ENCODE data around the gene NT5DC2. TPM values are rescaled to one million over a fixed set of nuclear protein-coding genes. Genes with fewer than 3 reads are reported as not detected.
"Not testable (repeated sequence)": the region's sequence is repeated elsewhere in the genome, so short reads cannot be mapped to it uniquely, and the experiment has no call there.

The NT5DC2 gene
- polyA plus RNA-seq, 1 donor from 2014 or later, result 1.4 TPM

DNA sequence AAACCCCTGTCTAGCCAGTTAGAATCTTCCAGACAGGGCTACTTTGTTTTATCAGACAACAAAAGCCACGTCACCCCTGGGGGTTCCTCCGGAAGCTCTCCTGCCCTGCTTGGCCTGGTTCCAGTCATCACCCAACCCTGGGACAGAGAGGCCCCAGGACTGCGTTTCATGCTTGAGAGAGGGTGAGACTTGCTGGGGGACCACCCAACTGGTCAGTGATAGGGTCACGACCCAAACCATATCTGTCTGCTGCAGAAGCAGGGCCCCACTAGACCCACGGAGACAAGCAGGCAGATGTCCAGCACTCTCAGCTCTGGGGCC is 1.2 kb downstream of the NT5DC2 start:
- H3K27me3 Mint-ChIP-seq, result no peaks in the 10 kb centered on the region

DNA sequence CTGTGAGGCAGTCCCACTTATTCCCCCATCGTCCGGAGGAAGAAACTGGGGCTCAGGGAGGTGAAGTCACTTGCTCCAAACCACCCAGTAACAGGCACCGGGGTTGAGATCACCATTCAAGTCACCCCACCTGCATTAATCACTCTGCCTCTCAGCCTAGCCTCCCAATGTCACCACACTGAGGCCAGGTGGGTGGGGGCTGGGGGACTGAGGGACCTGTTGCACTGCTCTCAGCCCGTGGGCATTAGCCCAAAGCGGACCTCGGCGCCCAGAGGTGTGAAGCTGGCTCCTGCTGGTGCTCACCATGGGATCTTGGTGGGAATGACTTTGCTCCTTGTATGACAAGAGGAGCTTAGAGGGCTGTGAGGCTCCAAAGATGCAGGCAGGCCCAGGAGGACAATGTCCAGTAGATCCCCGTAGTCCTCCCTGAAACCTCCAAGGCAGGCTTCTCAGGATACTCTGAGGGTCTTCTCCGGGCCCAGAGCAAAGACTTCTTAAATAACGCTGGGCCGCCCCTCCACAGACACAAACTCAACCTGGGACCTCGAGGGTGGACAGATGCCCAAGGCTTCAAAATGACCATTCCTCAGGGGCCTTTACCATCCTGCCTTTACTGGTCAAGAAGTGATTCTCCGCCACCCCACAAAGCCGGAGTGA is 1.7 kb downstream of the NT5DC2 start:
- Mint-ChIP-seq H3K27ac (peak overlapping the region in 1 of 3 donors; percentile 92), H3K36me3 (no peaks in the 10 kb centered on the region), H3K9me3 (no peaks in the 10 kb centered on the region), H3K27me3 (no peaks in the 10 kb centered on the region), H3K4me3 (peak overlapping the region; percentile 60 to 92 (median 76)), H3K4me1 (peaks cover 13 to 21% (median 13%) of the 10 kb centered on the region in 3 donors)

More for the DNA sequence above, 1.2 kb downstream of the NT5DC2 start:
- peaks cover 16 to 23% (median 17%) of the 10 kb centered on the region in 3 donors for H3K4me1 Mint-ChIP-seq
- peaks cover under 1% of the 10 kb centered on the region for H3K36me3 Mint-ChIP-seq
- no peaks in the 10 kb centered on the region for H3K9me3 Mint-ChIP-seq
- peak overlapping the region; percentile 74 to 92 (median 84) for H3K4me3 Mint-ChIP-seq
- peak overlapping the region in 2 of 3 donors; percentile 43 to 92 for H3K27ac Mint-ChIP-seq

DNA sequence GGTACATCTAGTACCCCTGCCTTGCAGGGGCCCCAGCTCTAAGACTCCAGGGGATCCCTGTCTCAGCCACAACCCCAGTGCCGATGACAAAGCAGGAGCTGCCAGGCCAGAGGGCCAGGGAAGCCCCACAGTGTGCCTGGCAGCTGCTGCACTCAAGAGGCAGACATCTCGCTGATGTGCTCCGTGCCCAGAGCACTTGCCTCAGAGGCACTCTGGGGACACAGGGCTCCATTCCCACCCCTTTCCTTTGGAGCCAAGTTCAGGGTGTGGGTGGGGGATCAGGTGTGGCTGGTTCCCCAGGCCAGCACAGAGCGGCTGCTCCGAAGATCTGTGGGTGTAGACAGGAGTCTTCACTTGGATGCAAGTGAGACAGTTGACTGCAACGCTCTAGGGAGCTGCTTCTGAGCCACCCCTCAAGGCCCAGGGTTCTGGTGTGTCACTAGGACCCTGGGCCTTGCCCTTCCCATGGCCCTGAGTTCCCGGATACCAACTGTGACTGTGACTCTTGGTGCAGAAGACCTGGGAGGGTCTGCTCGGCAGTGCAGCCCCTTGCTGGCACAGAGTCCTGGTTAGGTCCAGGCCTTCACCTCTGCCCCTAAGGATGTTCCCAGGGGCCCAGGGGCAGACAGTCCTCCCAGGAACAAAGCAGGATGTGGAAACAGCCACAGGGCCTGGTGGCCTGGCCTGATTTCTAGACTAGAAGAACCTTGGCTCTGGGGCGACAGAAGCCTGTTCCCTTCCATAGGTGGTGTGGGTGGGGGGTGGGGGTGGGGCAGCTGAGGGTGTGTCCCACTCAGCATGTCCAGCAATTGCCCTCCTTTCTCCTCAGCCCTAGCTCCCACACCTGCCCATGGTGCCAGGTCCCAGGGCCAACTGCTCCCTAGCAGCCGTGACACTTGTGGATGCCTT is 2.5 kb downstream of the NT5DC2 start:
- H3K9me3 Mint-ChIP-seq, result no peaks in the 10 kb centered on the region
- H3K4me3 Mint-ChIP-seq, result peak overlapping the region in 1 of 4 donors; percentile 79
- H3K4me1 Mint-ChIP-seq, result peaks cover 9 to 15% (median 12%) of the 10 kb centered on the region in 3 donors
- H3K27me3 Mint-ChIP-seq, result no peaks in the 10 kb centered on the region
- no peaks in the 10 kb centered on the region for H3K36me3 Mint-ChIP-seq
- H3K27ac Mint-ChIP-seq, result peak overlapping the region in 1 of 3 donors; percentile 92

DNA sequence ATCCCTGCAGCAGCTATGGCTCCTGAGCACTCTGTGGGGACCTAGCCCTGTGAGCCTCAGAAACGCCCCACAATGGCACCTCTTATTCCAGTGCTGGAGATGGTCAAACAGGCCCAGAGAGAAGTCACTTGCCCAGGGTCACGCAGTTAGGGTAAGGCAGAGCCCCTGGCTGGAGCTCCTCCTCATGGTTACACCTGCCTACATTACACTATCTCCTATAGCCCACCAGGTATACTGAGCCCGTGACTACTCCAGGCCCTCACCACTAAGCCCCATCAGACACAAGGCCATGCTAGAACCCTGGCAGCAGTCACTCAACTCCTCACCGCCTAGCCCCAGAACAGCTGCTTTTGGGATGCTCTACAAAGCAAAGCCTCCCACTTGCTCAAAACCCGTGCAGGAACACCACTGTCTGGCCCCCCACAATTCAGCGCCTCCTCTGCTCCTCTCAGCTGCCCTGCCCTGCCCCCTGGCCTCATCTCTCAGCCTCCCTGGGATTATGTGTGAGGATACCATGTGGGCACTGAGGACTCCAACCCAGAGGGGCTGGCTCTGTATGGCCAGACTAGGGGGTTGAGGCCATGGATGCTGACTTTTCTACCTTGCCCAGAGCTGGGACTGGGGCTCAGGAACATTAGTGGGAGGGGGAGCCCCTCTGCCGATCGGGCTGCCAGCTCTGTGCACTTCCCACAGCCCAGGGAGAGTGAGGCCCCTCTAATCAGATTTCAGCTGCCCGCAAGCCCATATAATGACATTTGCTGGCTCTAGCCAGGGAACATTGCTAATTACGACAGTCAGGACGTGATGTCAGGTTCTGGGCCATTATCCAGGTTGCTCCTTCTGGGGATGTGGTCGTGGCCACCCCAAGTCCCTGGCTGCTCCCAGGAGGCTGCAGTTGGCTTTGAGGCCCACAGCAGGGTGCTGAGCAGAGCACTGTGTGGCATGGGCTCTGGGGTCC is 4.0 kb downstream of the NT5DC2 start:
- Mint-ChIP-seq H3K36me3 (no peaks in the 10 kb centered on the region), H3K4me3 (peak overlapping the region in 1 of 4 donors; percentile 66), H3K4me1 (peaks cover 5 to 9% (median 7%) of the 10 kb centered on the region in 3 donors), H3K9me3 (no peaks in the 10 kb centered on the region), H3K27ac (peak overlapping the region in 1 of 3 donors; percentile 40), H3K27me3 (no peaks in the 10 kb centered on the region)

DNA sequence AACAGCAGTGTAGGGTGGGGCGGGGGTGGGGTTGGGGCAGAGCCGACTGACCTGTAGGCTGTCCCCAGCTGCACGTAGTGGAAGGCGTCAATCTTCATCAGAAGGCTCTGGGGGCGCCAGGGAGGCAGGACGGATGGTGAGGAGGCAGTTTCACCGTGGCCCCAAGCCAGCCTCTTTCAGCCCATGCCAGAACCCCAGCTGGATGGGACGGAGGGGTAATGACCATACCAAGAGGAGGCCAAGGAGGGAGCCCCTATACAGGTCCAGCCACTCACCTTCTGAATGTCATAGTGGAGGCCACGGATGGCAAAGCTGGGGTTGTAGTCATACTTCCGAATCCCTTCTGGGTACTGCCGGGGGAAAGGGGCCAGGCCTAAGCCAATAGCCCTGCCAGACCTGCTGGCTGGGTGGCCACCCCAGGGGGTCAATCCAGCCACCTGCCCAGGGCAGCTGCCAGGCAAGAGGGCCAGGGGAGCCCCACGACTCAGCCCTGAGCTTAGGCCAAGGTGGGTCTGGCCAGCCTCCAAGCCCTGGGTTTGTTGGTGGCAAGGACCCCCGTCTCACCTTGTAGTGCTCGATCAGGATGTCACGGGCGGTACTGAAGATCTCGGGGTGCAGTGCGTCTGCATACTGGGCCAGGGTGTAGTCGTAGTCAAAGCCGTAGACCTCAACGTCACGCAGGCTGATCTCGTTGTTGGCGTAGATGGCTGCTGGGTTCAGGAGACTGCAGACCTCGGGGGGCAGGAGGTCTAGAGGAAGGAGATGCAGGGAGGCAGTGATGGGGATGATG is 4.9 kb downstream of the NT5DC2 start:
- Mint-ChIP-seq H3K9me3 (no peaks in the 10 kb centered on the region), H3K4me1 (peaks cover 5 to 6% (median 5%) of the 10 kb centered on the region in 3 donors), H3K27ac (peak overlapping the region in 1 of 3 donors; percentile 45), H3K27me3 (no peaks in the 10 kb centered on the region), H3K36me3 (peaks cover 2% of the 10 kb centered on the region), H3K4me3 (peak overlapping the region in 1 of 4 donors; percentile 66)

DNA sequence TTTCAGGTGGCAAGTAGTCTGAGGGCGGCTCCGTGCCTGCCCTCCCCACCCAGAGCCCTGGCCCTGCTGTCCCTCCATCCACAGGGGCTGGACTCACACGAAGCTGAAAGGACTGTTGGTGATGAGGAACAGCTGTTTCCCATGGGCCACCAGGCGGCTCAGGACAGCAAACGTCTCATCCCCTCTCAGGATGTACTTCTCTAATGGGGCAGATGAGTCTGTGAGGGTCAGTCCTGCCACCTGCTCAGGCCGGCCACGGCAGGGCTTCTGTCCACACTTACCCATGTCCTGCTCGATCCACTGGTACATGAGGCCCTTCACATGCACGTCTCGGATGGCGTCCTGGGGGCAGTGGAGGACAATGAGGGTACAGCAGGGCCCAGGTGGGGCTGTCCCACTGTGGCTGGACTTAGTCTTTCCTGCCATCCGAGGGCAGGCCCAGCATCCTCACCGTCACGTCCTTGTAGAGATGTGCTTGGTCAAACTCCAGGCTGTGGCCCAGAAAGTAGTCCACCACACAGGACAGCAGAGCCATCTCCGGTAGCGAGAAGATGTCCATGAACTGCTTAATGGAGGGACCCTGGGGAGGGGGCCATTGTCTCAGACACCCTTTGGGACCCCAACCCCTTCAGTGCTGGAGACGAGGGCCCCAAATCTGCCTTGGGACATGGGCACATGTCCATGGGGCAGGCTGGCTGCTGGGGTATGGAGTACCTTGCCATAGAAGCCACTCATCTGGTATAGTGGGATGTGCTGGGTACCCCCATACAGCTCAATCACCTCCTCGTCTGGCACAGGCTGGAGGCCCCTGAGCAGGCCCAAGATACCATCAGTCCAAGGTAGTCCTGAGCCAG is 5.7 kb downstream of the NT5DC2 start:
- Mint-ChIP-seq H3K4me1 (peaks cover 5 to 6% (median 5%) of the 10 kb centered on the region in 3 donors), H3K9me3 (no peaks in the 10 kb centered on the region), H3K27me3 (no peaks in the 10 kb centered on the region), H3K27ac (peak overlapping the region in 1 of 3 donors; percentile 45), H3K4me3 (no peak overlapping the region), H3K36me3 (peaks cover 2% of the 10 kb centered on the region)

DNA sequence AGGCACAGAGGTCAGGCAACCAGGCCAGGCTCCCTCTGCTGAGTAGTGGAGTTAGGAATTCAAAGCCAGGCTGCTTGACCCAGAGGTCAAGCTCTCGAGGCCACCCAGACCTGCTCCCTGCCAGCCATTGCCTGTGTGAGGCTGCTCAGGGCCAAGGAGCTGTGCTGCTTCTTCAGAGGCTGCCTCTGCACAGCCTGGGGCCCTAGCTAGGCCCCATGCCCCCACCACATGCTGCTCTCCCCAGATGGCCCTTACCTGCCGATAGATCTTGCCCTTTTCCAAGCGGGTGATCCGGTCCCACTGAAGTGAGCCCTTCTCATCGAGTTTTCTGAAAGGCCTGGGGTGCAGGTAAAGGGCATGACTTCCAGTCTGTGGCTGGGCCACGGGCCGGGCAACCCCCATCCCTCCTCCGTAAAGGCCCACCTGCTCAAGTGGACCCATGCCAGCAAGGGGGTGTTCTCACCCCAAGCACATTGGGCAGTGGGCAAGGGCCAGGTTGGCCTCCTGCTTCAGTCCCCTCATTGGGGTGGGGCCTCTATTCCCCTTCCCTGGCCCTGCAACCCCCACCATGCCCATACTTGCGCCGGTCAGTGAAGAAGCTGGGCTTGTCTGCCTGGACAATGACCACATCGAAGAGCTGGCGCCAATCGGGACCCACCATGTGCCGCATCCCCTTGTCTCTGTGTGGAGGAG is 6.5 kb downstream of the NT5DC2 start:
- H3K4me3 Mint-ChIP-seq, result no peak overlapping the region
- peaks cover 2% of the 10 kb centered on the region for H3K36me3 Mint-ChIP-seq
- no peak overlapping the region for H3K27ac Mint-ChIP-seq
- H3K4me1 Mint-ChIP-seq, result peaks cover 0 to 1% (median 1%) of the 10 kb centered on the region in 3 donors
- no peaks in the 10 kb centered on the region for H3K27me3 Mint-ChIP-seq
- no peaks in the 10 kb centered on the region for H3K9me3 Mint-ChIP-seq

DNA sequence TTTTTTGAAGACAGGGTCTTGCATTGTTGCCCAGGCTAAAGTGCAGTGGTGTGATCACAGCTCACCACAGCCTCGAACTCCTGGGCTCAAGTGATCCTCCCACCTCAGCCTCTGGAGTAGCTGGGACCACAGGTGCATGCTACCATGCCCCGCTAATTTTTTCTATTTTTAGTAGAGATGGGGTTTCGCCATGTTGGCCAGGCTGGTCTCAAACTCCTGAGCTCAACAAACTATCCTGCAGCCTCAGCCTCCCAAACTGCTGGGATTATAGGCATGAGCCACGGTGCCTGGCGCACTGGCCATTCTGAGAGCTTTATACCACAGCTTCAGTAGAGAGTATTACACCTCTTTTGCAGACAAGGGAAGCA is 7.0 kb downstream of the NT5DC2 start:
- H3K27me3 Mint-ChIP-seq, H3K9me3 Mint-ChIP-seq, H3K4me1 Mint-ChIP-seq, H3K4me3 Mint-ChIP-seq, H3K36me3 Mint-ChIP-seq, H3K27ac Mint-ChIP-seq: not testable (repeated sequence)

DNA sequence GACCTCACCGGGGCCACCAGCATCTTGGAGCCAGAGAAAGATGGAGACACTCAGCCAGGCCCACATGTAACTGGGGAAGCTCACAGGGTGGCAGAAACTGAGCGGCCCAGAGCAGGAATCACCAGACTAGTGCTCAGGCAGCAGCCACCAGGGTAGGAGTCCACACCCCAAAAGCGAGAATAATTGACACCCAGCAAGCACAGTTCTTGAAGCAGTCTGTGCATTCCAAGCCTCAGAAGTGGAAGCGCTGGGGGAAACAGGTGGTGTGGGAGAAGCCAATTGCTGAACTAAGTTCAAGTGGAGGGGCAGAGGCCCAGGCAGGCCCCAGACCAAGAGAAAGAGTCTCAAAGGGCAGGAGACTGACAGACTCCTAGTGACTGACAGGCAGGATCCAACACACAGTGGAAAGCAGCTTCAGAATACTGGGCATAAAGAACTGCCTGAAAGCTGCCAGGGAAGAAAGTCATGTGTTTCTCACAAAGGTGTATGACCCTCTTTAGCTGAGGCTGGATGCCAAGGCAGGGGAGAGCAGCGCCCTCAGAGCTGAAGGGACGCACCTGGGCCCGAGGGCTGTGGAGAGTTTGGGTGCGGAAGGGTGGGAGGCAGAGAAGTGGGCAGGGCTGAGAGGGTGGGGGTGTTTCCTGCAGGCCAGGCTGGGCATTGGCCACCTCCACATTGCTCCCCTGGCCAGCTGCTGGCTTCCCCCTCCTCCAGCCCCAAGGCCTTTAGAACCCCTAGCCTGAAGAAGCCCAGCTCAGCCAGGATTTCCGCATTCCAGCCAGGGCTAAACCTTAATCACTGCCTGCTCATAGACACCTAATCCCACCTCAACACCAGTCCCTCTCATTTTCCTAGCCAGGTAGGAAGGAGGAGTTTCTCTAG is 7.7 kb downstream of the NT5DC2 start:
- Mint-ChIP-seq H3K36me3 (peaks cover 2% of the 10 kb centered on the region), H3K27ac (peak overlapping the region in 1 of 3 donors; percentile 28), H3K9me3 (no peaks in the 10 kb centered on the region), H3K4me3 (no peak overlapping the region), H3K4me1 (no peaks in the 10 kb centered on the region), H3K27me3 (no peaks in the 10 kb centered on the region)

DNA sequence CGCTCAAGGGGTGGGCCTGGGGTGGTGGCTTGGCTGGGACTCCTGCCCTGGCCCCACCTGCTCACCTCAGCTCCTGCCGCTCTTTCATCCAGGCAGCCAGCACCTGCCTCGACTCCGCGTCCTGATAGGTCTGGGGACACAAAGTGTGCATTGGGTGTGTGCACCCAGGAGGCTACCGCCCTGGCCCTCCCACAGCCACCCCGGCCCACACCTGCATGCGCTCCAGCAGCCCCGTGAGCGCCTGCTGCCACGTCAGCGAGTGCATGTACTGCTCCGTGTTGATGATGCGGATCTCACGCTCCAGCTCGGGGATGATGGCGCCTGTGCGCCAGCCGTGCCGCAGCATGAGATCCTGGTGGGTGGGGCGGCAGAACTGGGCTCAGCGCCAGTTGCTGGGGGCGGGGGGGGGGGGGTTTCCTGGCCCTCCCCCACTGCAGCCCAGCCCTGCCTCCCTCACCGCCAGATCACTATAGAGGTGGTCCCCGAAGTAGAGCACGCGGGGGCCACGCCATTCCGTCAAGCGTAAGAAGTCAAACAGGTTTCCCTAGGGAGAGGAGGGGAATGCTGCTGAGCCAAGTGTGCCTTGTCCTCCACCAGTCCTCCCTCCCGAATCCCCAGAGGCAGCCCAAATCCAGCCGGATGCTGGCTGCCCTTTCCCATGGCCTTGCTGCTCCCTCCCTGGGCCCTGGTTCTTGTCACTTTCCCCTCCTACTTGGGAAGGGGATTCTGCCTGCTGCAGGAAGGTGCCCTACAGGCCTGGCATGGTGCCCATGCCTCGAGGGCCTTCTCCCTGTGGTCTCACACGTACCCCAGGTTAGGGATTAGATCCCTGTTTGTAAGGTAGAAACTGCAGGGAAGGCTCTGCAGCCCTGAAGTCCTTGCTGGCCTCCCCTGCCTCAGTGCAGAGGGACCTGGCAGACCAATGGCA is 8.6 kb downstream of the NT5DC2 start:
- Mint-ChIP-seq H3K27ac (peak overlapping the region in 1 of 3 donors; percentile 28), H3K4me3 (no peak overlapping the region), H3K27me3 (no peaks in the 10 kb centered on the region), H3K4me1 (no peaks in the 10 kb centered on the region), H3K36me3 (peaks cover 2% of the 10 kb centered on the region), H3K9me3 (no peaks in the 10 kb centered on the region)

DNA sequence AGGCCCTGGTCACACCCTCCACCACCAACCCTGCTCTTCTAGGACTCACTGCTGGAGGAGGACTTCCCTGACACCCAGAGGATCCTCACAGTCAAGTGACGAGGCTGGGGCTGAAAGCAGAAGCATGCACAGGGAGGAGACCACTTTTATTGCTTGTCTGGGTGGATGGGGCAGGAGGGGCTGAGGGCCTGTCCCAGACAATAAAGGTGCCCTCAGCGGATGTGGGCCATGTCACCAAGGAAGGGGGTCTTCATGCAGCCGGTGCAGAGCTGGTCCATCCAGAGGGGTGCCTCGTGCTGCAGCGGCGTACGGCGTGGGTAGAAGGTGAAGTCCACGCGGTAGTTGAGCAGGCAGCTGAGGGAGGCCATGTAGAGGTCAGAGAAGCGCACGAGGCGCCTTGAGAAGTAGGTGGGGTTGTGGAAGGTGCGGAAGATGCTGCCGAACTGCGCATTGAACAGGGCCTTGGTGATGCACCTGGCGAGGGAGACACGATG is 9.4 kb downstream of the NT5DC2 start:
- H3K27me3 Mint-ChIP-seq, result no peaks in the 10 kb centered on the region
- no peaks in the 10 kb centered on the region for H3K4me1 Mint-ChIP-seq
- H3K27ac Mint-ChIP-seq, result peak overlapping the region in 1 of 3 donors; percentile 60
- no peak overlapping the region for H3K4me3 Mint-ChIP-seq
- peaks cover 2% of the 10 kb centered on the region for H3K36me3 Mint-ChIP-seq
- H3K9me3 Mint-ChIP-seq, result no peaks in the 10 kb centered on the region
